ENCODE data around the gene TMEM50A.
"Not testable (repeated sequence)": the region's sequence is repeated elsewhere in the genome, so short reads cannot be mapped to it uniquely, and the experiment has no call there.

DNA sequence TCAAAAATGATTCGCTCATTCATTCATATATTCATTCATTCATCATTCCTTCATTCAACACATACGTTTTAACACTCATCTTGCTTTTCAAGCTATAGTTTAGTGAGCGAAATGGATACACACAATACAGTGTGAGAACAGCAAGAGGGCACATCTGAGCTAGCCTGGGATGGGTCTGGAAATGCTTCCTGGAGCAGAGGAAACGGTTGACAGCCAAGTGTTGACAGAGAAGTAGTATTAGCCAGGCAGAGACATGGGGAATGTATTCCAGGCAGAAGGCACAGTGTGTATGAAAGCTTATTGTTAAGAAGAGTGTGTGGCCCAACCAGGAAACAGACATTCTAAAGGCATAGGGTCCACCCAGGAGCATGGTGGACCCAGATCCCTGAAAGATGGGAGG is 33.2 kb upstream of the TMEM50A start:
- TF ChIP-seq, protein P1, sequence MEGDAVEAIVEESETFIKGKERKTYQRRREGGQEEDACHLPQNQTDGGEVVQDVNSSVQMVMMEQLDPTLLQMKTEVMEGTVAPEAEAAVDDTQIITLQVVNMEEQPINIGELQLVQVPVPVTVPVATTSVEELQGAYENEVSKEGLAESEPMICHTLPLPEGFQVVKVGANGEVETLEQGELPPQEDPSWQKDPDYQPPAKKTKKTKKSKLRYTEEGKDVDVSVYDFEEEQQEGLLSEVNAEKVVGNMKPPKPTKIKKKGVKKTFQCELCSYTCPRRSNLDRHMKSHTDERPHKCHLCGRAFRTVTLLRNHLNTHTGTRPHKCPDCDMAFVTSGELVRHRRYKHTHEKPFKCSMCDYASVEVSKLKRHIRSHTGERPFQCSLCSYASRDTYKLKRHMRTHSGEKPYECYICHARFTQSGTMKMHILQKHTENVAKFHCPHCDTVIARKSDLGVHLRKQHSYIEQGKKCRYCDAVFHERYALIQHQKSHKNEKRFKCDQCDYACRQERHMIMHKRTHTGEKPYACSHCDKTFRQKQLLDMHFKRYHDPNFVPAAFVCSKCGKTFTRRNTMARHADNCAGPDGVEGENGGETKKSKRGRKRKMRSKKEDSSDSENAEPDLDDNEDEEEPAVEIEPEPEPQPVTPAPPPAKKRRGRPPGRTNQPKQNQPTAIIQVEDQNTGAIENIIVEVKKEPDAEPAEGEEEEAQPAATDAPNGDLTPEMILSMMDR (IDR thresholded peaks at IDR 0.05; ENCODE audit: low read length), result not testable (repeated sequence)
- not testable (repeated sequence) for TF ChIP-seq EZH2phosphoT487 (IDR thresholded peaks at IDR 0.05; ENCODE audit: low read length)
